SJSA1 (cell line): ENCODE data around the gene UMAD1. TPM values are rescaled to one million over a fixed set of nuclear protein-coding genes. Genes with fewer than 3 reads are reported as not detected.

Source experiments
- DNase-seq, 2 experiments: peaks; one replicate each; pipeline ENCODE4 v3.0.0-alpha.2; 2015 to 2020; ENCODE audit warnings: low spot score in 2 of 2, low read depth in 1 of 2
- H3K27ac ChIP-seq: fragments of 250-450 bp; sonication (Bioruptor Pico); 2 replicates; pipeline ENCODE4 v1.5.1; 2020; ENCODE audit warnings: mild to moderate bottlenecking, moderate library complexity
- H3K27me3 ChIP-seq: fragments of 250-450 bp; sonication (Bioruptor Pico); replicated peaks from 2 replicates; pipeline ENCODE4 v1.5.1; 2020; ENCODE audit warnings: mild to moderate bottlenecking, moderate library complexity
- H3K36me3 ChIP-seq: fragments of 250-450 bp; sonication (Bioruptor Pico); 2 replicates; pipeline ENCODE4 v1.5.1; 2020; ENCODE audit warnings: mild to moderate bottlenecking
- H3K4me1 ChIP-seq: fragments of 250-450 bp; sonication (Bioruptor Pico); replicated peaks from 2 replicates; pipeline ENCODE4 v1.6.1; 2021; ENCODE audit warnings: mild to moderate bottlenecking
- H3K4me3 ChIP-seq: fragments of 250-450 bp; sonication (Bioruptor Pico); 2 replicates; pipeline ENCODE4 v1.5.1; 2020; ENCODE audit warnings: mild to moderate bottlenecking
- H3K9me3 ChIP-seq: fragments of 250-450 bp; sonication (Bioruptor Pico); replicated peaks from 2 replicates; pipeline ENCODE4 v1.5.1; 2020; ENCODE audit warnings: mild to moderate bottlenecking
- total RNA-seq: library from RNA; depleted of rRNA; stranded (reverse); fragments of >200 nt; shearing (Covaris generic); gene quantifications from 2 replicates; pipeline ENCODE4 v1.2.3, GENCODE V29; 2014

UMAD1 gene
- total RNA-seq, 1 experiment from 2014 or later: 19.3 TPM

GRCh38 chr7:7884855-7885254 lies 244.3 kb downstream of the UMAD1 start:
- DNase-seq: no peak
- Histone ChIP-seq H3K27me3 (no peaks in the 10 kb centered on the region), H3K4me1 (no peaks in the 10 kb centered on the region), H3K36me3 (no peaks in the 10 kb centered on the region), H3K9me3 (no peaks in the 10 kb centered on the region), H3K27ac (no peak overlapping the region), H3K4me3 (no peak overlapping the region)

DNA sequence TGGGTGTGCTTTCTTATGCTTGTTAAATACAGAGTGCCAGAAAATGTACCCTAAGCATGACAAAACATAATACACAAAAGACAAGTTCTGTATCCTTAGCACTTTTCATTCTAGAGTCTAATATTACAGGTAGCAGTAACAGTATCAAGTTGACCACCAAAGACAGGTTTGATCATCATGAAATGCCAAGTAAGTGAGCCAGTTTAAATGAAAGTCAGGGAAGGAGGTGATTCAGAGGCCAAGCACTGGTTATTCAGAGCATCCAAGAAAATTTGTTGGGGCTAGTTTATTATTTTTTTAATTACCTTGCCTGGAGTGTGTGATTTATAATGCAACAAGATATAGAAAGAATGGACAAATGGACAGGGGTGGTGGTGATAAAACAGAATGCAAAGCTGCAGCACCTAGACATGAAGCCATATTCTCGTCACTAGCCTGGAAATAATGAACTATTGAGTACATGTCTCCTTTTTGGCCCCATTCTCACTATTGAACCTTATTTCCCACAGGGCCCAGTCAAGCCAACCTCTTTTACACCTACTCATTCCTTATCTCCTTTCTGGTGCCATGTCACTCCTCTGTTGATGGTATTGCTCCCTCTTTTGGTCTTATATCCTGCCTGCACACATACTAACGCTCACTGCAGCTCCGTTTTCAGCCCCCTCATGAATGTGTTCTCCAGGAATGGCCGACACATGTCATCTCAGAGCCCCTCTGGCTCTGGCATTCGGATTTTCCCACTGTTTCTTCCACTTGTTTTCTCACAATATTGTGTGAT lies 249.4 kb downstream of the UMAD1 start:
- Histone ChIP-seq H3K4me3 (no peak overlapping the region), H3K27me3 (no peaks in the 10 kb centered on the region), H3K27ac (no peak overlapping the region), H3K4me1 (no peaks in the 10 kb centered on the region), H3K9me3 (no peaks in the 10 kb centered on the region), H3K36me3 (no peaks in the 10 kb centered on the region)
- DNase-seq: no peak

- DNase-seq: no peak
- Histone ChIP-seq H3K27ac (no peak overlapping the region), H3K4me3 (no peak overlapping the region), H3K9me3 (no peaks in the 10 kb centered on the region), H3K36me3 (no peaks in the 10 kb centered on the region), H3K4me1 (no peaks in the 10 kb centered on the region), H3K27me3 (no peaks in the 10 kb centered on the region)
Observed at GRCh38 chr7:7895004-7895650, 254.6 kb downstream of the UMAD1 start.

- no peaks in the 10 kb centered on the region for H3K9me3 ChIP-seq
- H3K4me3 ChIP-seq: no peak overlapping the region
- no peaks in the 10 kb centered on the region for H3K36me3 ChIP-seq
- H3K27ac ChIP-seq: no peak overlapping the region
- no peaks in the 10 kb centered on the region for H3K4me1 ChIP-seq
- H3K27me3 ChIP-seq: no peaks in the 10 kb centered on the region
- DNase-seq: no peak
Observed at GRCh38 chr7:7895754-7896153, 255.2 kb downstream of the UMAD1 start.

DNA sequence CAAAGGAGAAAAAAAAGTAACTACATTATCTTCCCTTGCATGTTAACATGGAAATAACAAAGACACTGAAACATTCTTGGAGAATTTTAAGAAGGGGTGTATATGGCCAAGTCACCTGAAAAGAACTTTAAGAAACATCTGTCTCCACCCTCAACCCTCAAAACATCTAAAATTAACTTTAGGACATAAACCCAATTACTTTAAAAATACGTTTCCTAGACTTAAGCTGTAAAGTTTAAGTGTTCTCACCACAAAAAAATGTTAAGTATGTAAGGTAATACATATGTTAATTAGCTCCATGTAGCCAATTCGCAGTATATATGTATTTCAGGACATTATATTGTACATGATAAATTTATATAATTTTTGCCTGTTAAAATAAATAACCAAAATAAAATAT lies 257.0 kb downstream of the UMAD1 start:
- Histone ChIP-seq H3K27ac (no peak overlapping the region), H3K9me3 (no peaks in the 10 kb centered on the region), H3K27me3 (no peaks in the 10 kb centered on the region), H3K4me3 (no peak overlapping the region), H3K4me1 (no peaks in the 10 kb centered on the region), H3K36me3 (no peaks in the 10 kb centered on the region)
- DNase-seq: no peak

GRCh38 chr7:7897949-7898515 lies 257.5 kb downstream of the UMAD1 start:
- H3K27ac ChIP-seq: no peak overlapping the region
- H3K36me3 ChIP-seq: no peaks in the 10 kb centered on the region
- no peaks in the 10 kb centered on the region for H3K27me3 ChIP-seq
- H3K4me3 ChIP-seq: no peak overlapping the region
- DNase-seq: no peak
- no peaks in the 10 kb centered on the region for H3K4me1 ChIP-seq
- no peaks in the 10 kb centered on the region for H3K9me3 ChIP-seq

DNA sequence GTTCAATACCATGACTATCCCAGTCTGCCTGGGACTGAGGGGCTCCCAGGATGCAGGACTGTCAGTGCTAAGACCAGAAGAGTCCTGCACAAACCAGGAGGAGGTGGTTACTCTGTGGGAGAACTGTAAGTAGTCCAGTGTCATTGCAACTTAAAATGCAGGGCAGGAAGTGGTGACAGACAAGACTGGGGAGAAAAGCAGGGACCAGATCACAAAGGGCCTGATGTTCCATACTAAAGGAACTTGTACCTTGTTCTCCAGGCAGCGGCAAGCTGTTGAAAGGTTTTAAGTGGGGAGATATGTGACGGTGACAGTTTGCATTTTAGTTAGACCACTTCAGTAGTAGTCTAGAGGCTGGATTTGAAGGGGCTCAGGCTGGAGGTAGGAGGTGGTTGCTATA lies 262.3 kb downstream of the UMAD1 start:
- Histone ChIP-seq H3K27me3 (no peaks in the 10 kb centered on the region), H3K27ac (no peak overlapping the region), H3K9me3 (no peaks in the 10 kb centered on the region)

GRCh38 chr7:7907306-7907705 lies 266.8 kb downstream of the UMAD1 start:
- no peak for DNase-seq
- Histone ChIP-seq H3K27me3 (no peaks in the 10 kb centered on the region), H3K4me3 (no peak overlapping the region), H3K9me3 (no peaks in the 10 kb centered on the region), H3K4me1 (no peaks in the 10 kb centered on the region), H3K27ac (no peak overlapping the region), H3K36me3 (no peaks in the 10 kb centered on the region)

More for the DNA sequence above, 262.3 kb downstream of the UMAD1 start:
- Histone ChIP-seq H3K4me3 (no peak overlapping the region), H3K4me1 (no peaks in the 10 kb centered on the region), H3K36me3 (no peaks in the 10 kb centered on the region)
- no peak for DNase-seq

GRCh38 chr7:7908622-7909145 lies 268.1 kb downstream of the UMAD1 start:
- H3K36me3 ChIP-seq: no peaks in the 10 kb centered on the region
- no peak for DNase-seq
- no peak overlapping the region for H3K4me3 ChIP-seq
- H3K27ac ChIP-seq: no peak overlapping the region
- no peaks in the 10 kb centered on the region for H3K4me1 ChIP-seq
- no peaks in the 10 kb centered on the region for H3K27me3 ChIP-seq
- H3K9me3 ChIP-seq: no peaks in the 10 kb centered on the region

GRCh38 chr7:7909376-7909775 lies 268.8 kb downstream of the UMAD1 start:
- no peaks in the 10 kb centered on the region for H3K9me3 ChIP-seq
- no peak for DNase-seq
- no peaks in the 10 kb centered on the region for H3K27me3 ChIP-seq
- H3K36me3 ChIP-seq: no peaks in the 10 kb centered on the region
- H3K4me1 ChIP-seq: no peaks in the 10 kb centered on the region
- H3K27ac ChIP-seq: no peak overlapping the region
- H3K4me3 ChIP-seq: no peak overlapping the region

DNA sequence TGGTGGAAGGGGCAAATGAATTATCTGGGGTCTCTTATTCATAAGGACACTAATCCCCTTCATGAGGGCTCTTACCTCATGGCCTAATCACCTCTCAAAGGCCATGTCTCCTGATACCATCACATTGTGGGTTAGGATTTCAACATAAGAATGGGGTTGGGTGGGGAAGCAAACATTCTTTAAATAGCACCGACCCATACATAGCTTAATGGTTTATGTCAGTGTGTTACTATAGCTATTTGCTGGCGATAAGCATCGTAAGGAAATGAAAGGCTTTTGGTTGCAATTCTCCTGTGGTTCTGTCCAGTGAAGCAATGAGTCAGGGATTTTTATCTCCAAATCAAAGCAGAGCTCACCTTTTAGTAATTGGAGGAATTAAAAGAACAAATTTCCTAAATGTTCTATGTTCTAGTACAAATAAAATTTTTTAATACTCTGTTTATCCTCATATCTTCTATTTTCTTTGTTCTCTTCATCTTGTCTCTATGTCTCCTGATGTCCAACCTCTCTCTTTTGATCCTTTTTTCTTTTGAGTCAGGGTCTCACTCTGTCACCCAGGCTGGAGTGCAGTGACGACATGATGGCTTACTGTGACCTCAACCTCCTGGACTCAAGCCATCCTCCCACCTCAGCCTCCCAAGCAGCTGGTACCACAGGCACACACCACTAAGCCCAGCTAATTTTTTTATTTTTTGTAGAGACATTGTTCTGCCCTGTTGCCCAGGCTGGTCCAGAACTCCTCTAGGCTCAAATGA lies 271.0 kb downstream of the UMAD1 start:
- H3K27me3 ChIP-seq: no peaks in the 10 kb centered on the region
- no peaks in the 10 kb centered on the region for H3K4me1 ChIP-seq
- no peak overlapping the region for H3K27ac ChIP-seq
- no peaks in the 10 kb centered on the region for H3K36me3 ChIP-seq
- H3K9me3 ChIP-seq: no peaks in the 10 kb centered on the region
- no peak overlapping the region for H3K4me3 ChIP-seq
- no peak for DNase-seq

- H3K4me1 ChIP-seq: no peaks in the 10 kb centered on the region
- no peak for DNase-seq
- H3K4me3 ChIP-seq: no peak overlapping the region
- no peaks in the 10 kb centered on the region for H3K36me3 ChIP-seq
- H3K27ac ChIP-seq: no peak overlapping the region
- H3K9me3 ChIP-seq: no peaks in the 10 kb centered on the region
- no peaks in the 10 kb centered on the region for H3K27me3 ChIP-seq
Observed at GRCh38 chr7:7912937-7913336, 272.4 kb downstream of the UMAD1 start.

GRCh38 chr7:7913504-7913903 lies 273.0 kb downstream of the UMAD1 start:
- H3K27ac ChIP-seq: no peak overlapping the region

GRCh38 chr7:7914547-7914946 lies 274.0 kb downstream of the UMAD1 start:
- no peak overlapping the region for H3K4me3 ChIP-seq
- H3K9me3 ChIP-seq: no peaks in the 10 kb centered on the region
- no peak overlapping the region for H3K27ac ChIP-seq
- no peaks in the 10 kb centered on the region for H3K36me3 ChIP-seq
- H3K27me3 ChIP-seq: no peaks in the 10 kb centered on the region
- no peaks in the 10 kb centered on the region for H3K4me1 ChIP-seq
- DNase-seq: no peak

More at GRCh38 chr7:7913504-7913903, 273.0 kb downstream of the UMAD1 start:
- H3K36me3 ChIP-seq: no peaks in the 10 kb centered on the region
- no peaks in the 10 kb centered on the region for H3K9me3 ChIP-seq
- no peak overlapping the region for H3K4me3 ChIP-seq
- DNase-seq: no peak
- no peaks in the 10 kb centered on the region for H3K4me1 ChIP-seq
- H3K27me3 ChIP-seq: no peaks in the 10 kb centered on the region
